ENCODE measurements around the gene BORCS5.
"Not testable (repeated sequence)": the region's sequence is repeated elsewhere in the genome, so short reads cannot be mapped to it uniquely, and the experiment has no call there.

The BORCS5 gene

GRCh38 chr12:12415886-12416285 lies 59.0 kb downstream of the BORCS5 start:
- Histone ChIP-seq H3K79me2 (ENCODE audit: insufficient read depth, low read depth) (no peaks in the 10 kb centered on the region), H3K4me2 (no peak overlapping the region)
- TF ChIP-seq CTCF (conservative IDR thresholded peaks at IDR 0.05; ENCODE audit: low read depth, low read length): no peak

GRCh38 chr12:12419165-12419564 lies 62.3 kb downstream of the BORCS5 start:
- not testable (repeated sequence) for H3K27me3 ChIP-seq (ENCODE audit: insufficient read depth, low read depth); H4K20me1 ChIP-seq (ENCODE audit: insufficient read depth); H3K9ac ChIP-seq; H3K4me1 ChIP-seq (ENCODE audit: low read depth, poor library complexity, severe bottlenecking); H3K36me3 ChIP-seq (ENCODE audit: insufficient read depth); H3K27ac ChIP-seq; H3K4me2 ChIP-seq; H2AFZ ChIP-seq (ENCODE audit: low read depth); H3K4me3 ChIP-seq (IDR thresholded peaks at IDR 0.05; ENCODE audit: insufficient read depth, low read depth, low read length); H3K79me2 ChIP-seq (ENCODE audit: insufficient read depth, low read depth)

More at GRCh38 chr12:12415886-12416285, 59.0 kb downstream of the BORCS5 start:
- Histone ChIP-seq H3K27ac (no peak overlapping the region), H3K4me3 (IDR thresholded peaks at IDR 0.05; ENCODE audit: insufficient read depth, low read depth, low read length) (no peak overlapping the region), H3K4me1 (ENCODE audit: low read depth, poor library complexity, severe bottlenecking) (no peaks in the 10 kb centered on the region), H3K36me3 (ENCODE audit: insufficient read depth) (no peaks in the 10 kb centered on the region), H4K20me1 (ENCODE audit: insufficient read depth) (no peaks in the 10 kb centered on the region), H3K27me3 (ENCODE audit: insufficient read depth, low read depth) (no peaks in the 10 kb centered on the region), H3K9ac (no peak overlapping the region), H2AFZ (ENCODE audit: low read depth) (no peak overlapping the region)

GRCh38 chr12:12423367-12423766 lies 66.5 kb downstream of the BORCS5 start:
- no peak overlapping the region for H3K4me2 ChIP-seq
- TF ChIP-seq CTCF (conservative IDR thresholded peaks at IDR 0.05; ENCODE audit: low read depth, low read length): no peak
- no peak overlapping the region for H2AFZ ChIP-seq (ENCODE audit: low read depth)
- no peaks in the 10 kb centered on the region for H4K20me1 ChIP-seq (ENCODE audit: insufficient read depth)
- no peaks in the 10 kb centered on the region; the same call in 1 of the 2 replicates for H3K79me2 ChIP-seq (ENCODE audit: insufficient read depth, low read depth)
- H3K36me3 ChIP-seq (ENCODE audit: insufficient read depth): no peaks in the 10 kb centered on the region
- H3K27me3 ChIP-seq (ENCODE audit: insufficient read depth, low read depth): no peaks in the 10 kb centered on the region
- no peak overlapping the region for H3K9ac ChIP-seq
- no peak overlapping the region for H3K4me3 ChIP-seq (IDR thresholded peaks at IDR 0.05; ENCODE audit: insufficient read depth, low read depth, low read length)
- no peaks in the 10 kb centered on the region for H3K4me1 ChIP-seq (ENCODE audit: low read depth, poor library complexity, severe bottlenecking)
- no peak overlapping the region for H3K27ac ChIP-seq

- H3K27ac ChIP-seq: no peak overlapping the region
- H3K4me1 ChIP-seq (ENCODE audit: low read depth, poor library complexity, severe bottlenecking): no peaks in the 10 kb centered on the region
- no peak overlapping the region for H3K9ac ChIP-seq
- H3K27me3 ChIP-seq (ENCODE audit: insufficient read depth, low read depth): no peaks in the 10 kb centered on the region
- no peaks in the 10 kb centered on the region; the same call in 1 of the 2 replicates for H3K79me2 ChIP-seq (ENCODE audit: insufficient read depth, low read depth)
- H2AFZ ChIP-seq (ENCODE audit: low read depth): no peak overlapping the region
- H3K4me2 ChIP-seq: no peak overlapping the region
- no peaks in the 10 kb centered on the region for H4K20me1 ChIP-seq (ENCODE audit: insufficient read depth)
- no peak for TF ChIP-seq CTCF (conservative IDR thresholded peaks at IDR 0.05; ENCODE audit: low read depth, low read length)
- no peak overlapping the region for H3K4me3 ChIP-seq (IDR thresholded peaks at IDR 0.05; ENCODE audit: insufficient read depth, low read depth, low read length)
- no peaks in the 10 kb centered on the region for H3K36me3 ChIP-seq (ENCODE audit: insufficient read depth)
These were observed 68.1 kb downstream of the BORCS5 start for GRCh38 chr12:12425001-12425400.

- no peak overlapping the region for H3K4me2 ChIP-seq
- no peak overlapping the region for H3K9ac ChIP-seq
- H4K20me1 ChIP-seq (ENCODE audit: insufficient read depth): no peaks in the 10 kb centered on the region
- H3K4me3 ChIP-seq (IDR thresholded peaks at IDR 0.05; ENCODE audit: insufficient read depth, low read depth, low read length): no peak overlapping the region
- no peak for TF ChIP-seq CTCF (conservative IDR thresholded peaks at IDR 0.05; ENCODE audit: low read depth, low read length)
- no peaks in the 10 kb centered on the region for H3K4me1 ChIP-seq (ENCODE audit: low read depth, poor library complexity, severe bottlenecking)
- H3K27me3 ChIP-seq (ENCODE audit: insufficient read depth, low read depth): no peaks in the 10 kb centered on the region
- H2AFZ ChIP-seq (ENCODE audit: low read depth): no peak overlapping the region
- H3K79me2 ChIP-seq (ENCODE audit: insufficient read depth, low read depth): no peaks in the 10 kb centered on the region; the same call in 1 of the 2 replicates
- no peaks in the 10 kb centered on the region for H3K36me3 ChIP-seq (ENCODE audit: insufficient read depth)
- H3K27ac ChIP-seq: no peak overlapping the region
These were observed 68.7 kb downstream of the BORCS5 start for GRCh38 chr12:12425616-12426015.
